Esophagus squamous epithelium (tissue), 4 donors: ENCODE measurements around the gene CARD14.

Experiments
- CTCF ChIP-seq, 6 experiments: fragments of 450-650 bp in 4 of 6; fragments of 200-600 bp in 2 of 6; sonication (generic) in 2 of 6; IDR thresholded peaks; one replicate each; pipeline ENCODE4 v1.5.1; 2016 to 2019; ENCODE audit warnings: antibody characterized with exemption in 6 of 6, mild to moderate bottlenecking in 4 of 6, moderate library complexity in 4 of 6
- POLR2A ChIP-seq, 4 donors: fragments of 450-650 bp; IDR thresholded peaks; one replicate each; pipeline ENCODE4 v1.6.1; 2017; ENCODE audit warnings: antibody characterized with exemption in 4 of 4, mild to moderate bottlenecking in 4 of 4, moderate library complexity in 3 of 4

GRCh38 chr17:80203471-80203963 is 33.7 kb downstream of the CARD14 start:
- no peak for TF ChIP-seq CTCF (IDR thresholded peaks at IDR 0.05)
- no peak for TF ChIP-seq POLR2A (IDR thresholded peaks at IDR 0.05)
